GM18517 (cell line): ENCODE measurements around the gene MIPEP.

Experiments used
- ATAC-seq: cut with Tn5 transposase; IDR thresholded peaks from one replicate; pipeline ENCODE4 v1.9.1; 2021; ENCODE audit warnings: mild to moderate bottlenecking, moderate library complexity; ENCODE audit not compliant: unreplicated experiment

MIPEP gene

GRCh38 chr13:23722726-23723453, 166.3 kb downstream of the MIPEP start:
- ATAC-seq = no peak

- ATAC-seq = no peak
These were observed 170.2 kb downstream of the MIPEP start for GRCh38 chr13:23718996-23719395.

- ATAC-seq = no peak
These were observed 172.8 kb downstream of the MIPEP start for GRCh38 chr13:23716401-23716800.

GRCh38 chr13:23715762-23716235, 173.4 kb downstream of the MIPEP start:
- no peak for ATAC-seq

GRCh38 chr13:23715092-23715761, 174.0 kb downstream of the MIPEP start:
- no peak for ATAC-seq

GRCh38 chr13:23714672-23715071, 174.5 kb downstream of the MIPEP start:
- no peak for ATAC-seq

- no peak for ATAC-seq
These were observed 177.8 kb downstream of the MIPEP start for GRCh38 chr13:23711355-23711754.

GRCh38 chr13:23710366-23710765, 178.8 kb downstream of the MIPEP start:
- ATAC-seq = no peak

- no peak for ATAC-seq
These were observed 179.7 kb downstream of the MIPEP start for GRCh38 chr13:23709536-23709935.

GRCh38 chr13:23707674-23708073, 181.5 kb downstream of the MIPEP start:
- no peak for ATAC-seq

GRCh38 chr13:23705583-23705982, 183.6 kb downstream of the MIPEP start:
- no peak for ATAC-seq

GRCh38 chr13:23703246-23703860, 185.8 kb downstream of the MIPEP start:
- ATAC-seq = no peak

GRCh38 chr13:23701636-23702035, 187.6 kb downstream of the MIPEP start:
- ATAC-seq = no peak

- ATAC-seq = no peak
These were observed 188.0 kb downstream of the MIPEP start for GRCh38 chr13:23701186-23701585.

- no peak for ATAC-seq
These were observed 189.9 kb downstream of the MIPEP start for GRCh38 chr13:23699271-23699670.

GRCh38 chr13:23697772-23698313, 191.4 kb downstream of the MIPEP start:
- ATAC-seq = no peak

GRCh38 chr13:23696610-23697009, 192.6 kb downstream of the MIPEP start:
- no peak for ATAC-seq

GRCh38 chr13:23695711-23696464, 193.3 kb downstream of the MIPEP start:
- no peak for ATAC-seq

GRCh38 chr13:23695196-23695595, 194.0 kb downstream of the MIPEP start:
- no peak for ATAC-seq

- no peak for ATAC-seq
These were observed 196.4 kb downstream of the MIPEP start for GRCh38 chr13:23692816-23693215.

GRCh38 chr13:23690668-23691067, 198.5 kb downstream of the MIPEP start:
- ATAC-seq = no peak
